ENCODE results near the gene LRRK1. TPM values are rescaled to one million over a fixed set of nuclear protein-coding genes. Genes with fewer than 3 reads are reported as not detected.
A peak's percentile ranks its signal among the peaks of the same experiment; 100 is the strongest.

The LRRK1 gene, protein sequence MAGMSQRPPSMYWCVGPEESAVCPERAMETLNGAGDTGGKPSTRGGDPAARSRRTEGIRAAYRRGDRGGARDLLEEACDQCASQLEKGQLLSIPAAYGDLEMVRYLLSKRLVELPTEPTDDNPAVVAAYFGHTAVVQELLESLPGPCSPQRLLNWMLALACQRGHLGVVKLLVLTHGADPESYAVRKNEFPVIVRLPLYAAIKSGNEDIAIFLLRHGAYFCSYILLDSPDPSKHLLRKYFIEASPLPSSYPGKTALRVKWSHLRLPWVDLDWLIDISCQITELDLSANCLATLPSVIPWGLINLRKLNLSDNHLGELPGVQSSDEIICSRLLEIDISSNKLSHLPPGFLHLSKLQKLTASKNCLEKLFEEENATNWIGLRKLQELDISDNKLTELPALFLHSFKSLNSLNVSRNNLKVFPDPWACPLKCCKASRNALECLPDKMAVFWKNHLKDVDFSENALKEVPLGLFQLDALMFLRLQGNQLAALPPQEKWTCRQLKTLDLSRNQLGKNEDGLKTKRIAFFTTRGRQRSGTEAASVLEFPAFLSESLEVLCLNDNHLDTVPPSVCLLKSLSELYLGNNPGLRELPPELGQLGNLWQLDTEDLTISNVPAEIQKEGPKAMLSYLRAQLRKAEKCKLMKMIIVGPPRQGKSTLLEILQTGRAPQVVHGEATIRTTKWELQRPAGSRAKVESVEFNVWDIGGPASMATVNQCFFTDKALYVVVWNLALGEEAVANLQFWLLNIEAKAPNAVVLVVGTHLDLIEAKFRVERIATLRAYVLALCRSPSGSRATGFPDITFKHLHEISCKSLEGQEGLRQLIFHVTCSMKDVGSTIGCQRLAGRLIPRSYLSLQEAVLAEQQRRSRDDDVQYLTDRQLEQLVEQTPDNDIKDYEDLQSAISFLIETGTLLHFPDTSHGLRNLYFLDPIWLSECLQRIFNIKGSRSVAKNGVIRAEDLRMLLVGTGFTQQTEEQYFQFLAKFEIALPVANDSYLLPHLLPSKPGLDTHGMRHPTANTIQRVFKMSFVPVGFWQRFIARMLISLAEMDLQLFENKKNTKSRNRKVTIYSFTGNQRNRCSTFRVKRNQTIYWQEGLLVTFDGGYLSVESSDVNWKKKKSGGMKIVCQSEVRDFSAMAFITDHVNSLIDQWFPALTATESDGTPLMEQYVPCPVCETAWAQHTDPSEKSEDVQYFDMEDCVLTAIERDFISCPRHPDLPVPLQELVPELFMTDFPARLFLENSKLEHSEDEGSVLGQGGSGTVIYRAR (N-terminal part only)
- 0.66 TPM for polyA plus RNA-seq (2013, experiment 1 of 2)
- 0.57 TPM for polyA plus RNA-seq (2013, experiment 2 of 2)

DNA sequence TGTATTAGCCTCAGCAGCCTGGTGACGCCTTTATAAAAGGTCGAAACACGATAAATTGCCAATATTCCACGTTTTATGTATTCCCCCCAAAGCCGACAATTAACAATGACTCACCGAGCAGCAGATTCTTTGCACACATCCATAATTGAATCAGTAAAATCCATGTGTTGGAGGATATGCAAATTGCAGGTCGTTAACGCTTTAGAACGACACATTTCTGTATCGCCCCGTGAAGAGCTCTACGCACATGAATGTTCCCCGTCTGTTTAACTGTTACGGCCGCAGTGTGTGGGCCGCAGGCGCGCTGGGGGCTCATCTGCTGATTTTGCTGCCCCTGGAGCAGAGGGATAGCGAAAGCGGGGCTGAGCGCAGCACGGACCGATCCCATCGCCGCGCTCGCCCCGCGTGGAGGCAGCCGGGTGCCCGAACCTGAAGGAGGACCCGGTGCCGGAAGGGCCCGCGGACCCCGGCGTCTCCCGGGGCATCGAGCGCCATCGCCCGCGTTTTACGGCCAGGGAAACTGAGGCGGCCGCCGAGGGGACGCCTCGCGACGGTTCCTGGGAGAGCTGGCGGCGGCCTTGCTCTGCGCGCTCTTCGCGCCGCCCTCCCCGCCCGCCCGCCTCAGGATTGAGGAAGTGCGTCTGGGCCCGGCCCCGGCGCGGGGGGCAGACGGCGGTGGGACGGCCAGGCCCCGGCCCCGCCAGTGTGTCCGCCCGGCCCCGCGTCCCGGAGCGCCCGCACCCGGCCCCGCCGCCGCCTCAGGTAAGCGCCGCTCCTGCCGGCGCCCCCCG is at the start of gene LRRK1:
Gene LRRK1 (plus strand): TSS at position 668 of the 791 bp plus-strand sequence. CDS start 5,276 bp downstream, outside the sequence.
- Histone ChIP-seq H3K4me1 (ENCODE audit: control insufficient read depth, low read depth, low read length) (peaks cover 3% of the 10 kb centered on the region), H2BK15ac (replicated peaks; ENCODE audit: low read depth) (no peak within 1 kb of the TSS), H3K27ac (ENCODE audit: low read depth, low read length) (no peak within 1 kb of the TSS), H3K79me2 (ENCODE audit: control insufficient read depth, insufficient read depth, low read length) (no peaks in the 10 kb centered on the region), H3K27me3 (ENCODE audit: insufficient read depth, low read length, poor library complexity) (peaks cover 25% of the 10 kb centered on the region), H3K36me3 (ENCODE audit: control insufficient read depth, insufficient read depth, low read length) (no peaks in the 10 kb centered on the region), H2BK5ac (ENCODE audit: low read length) (no peak within 1 kb of the TSS), H3K79me1 (ENCODE audit: low read length) (no peaks in the 10 kb centered on the region), H3K56ac (ENCODE audit: low read length) (peak within 1 kb of the TSS; percentile 69), H2BK120ac (ENCODE audit: low read depth, low read length) (no peak within 1 kb of the TSS), H3K4ac (ENCODE audit: low read depth, low read length) (no peak within 1 kb of the TSS), H3K23ac (ENCODE audit: low read length) (no peak within 1 kb of the TSS), H4K8ac (ENCODE audit: low read depth, low read length) (no peak within 1 kb of the TSS), H3K4me2 (ENCODE audit: low read length) (peak within 1 kb of the TSS; percentile 79), H3K9ac (ENCODE audit: low read length) (peak within 1 kb of the TSS; percentile 58), H2AK5ac (ENCODE audit: low read length) (no peak within 1 kb of the TSS), H4K5ac (ENCODE audit: low read length) (no peak within 1 kb of the TSS), H3K4me3 (ENCODE audit: low read length) (peak within 1 kb of the TSS; percentile 36), H3K18ac (ENCODE audit: low read length) (peak within 1 kb of the TSS; percentile 43)
- peak; percentile 29 for DNase-seq
- no CpG with 5 or more reads among the region's 87 CpGs for WGBS (ENCODE audit: extremely low coverage, insufficient coverage, low lambda C conversion rate)

DNA sequence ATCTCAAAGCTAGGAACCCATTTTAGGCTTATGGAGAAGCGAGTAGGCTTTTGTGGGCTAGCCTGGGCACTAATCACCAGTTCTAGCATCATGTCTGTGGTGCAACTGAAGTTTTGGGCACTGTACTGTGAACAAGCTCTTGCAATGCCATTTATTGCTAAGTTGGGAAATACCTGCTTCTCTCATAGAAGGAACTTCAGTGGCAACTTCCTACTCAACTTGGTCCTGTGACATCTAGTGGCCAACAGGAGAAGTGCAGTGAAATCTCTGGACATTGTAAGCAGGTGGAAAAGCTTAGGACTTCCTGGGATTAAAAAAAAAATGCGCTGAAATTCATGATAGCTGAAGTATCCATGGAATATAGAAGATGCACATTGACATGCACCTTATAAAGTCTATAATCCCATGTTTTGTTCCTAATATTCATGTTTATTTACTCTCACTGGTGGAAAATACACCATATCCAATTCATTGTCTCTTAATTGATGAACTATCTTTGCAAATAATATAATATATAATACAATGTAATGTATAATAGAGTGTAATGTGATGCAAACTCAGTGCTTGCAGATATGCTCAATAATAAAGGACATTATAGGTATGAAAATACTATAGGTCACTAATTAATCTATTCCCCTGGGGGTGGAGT is 46.0 kb upstream of the LRRK1 start:
- no peaks in the 10 kb centered on the region for H3K27me3 ChIP-seq (ENCODE audit: insufficient read depth, low read length, poor library complexity)
- peak; percentile 82 for DNase-seq
- no peaks in the 10 kb centered on the region for H3K79me2 ChIP-seq (ENCODE audit: control insufficient read depth, insufficient read depth, low read length)
- H4K5ac ChIP-seq (ENCODE audit: low read length) = no peak overlapping the region
- H2AK5ac ChIP-seq (ENCODE audit: low read length) = no peak overlapping the region
- no peak overlapping the region for H3K4me2 ChIP-seq (ENCODE audit: low read length)
- no peak overlapping the region for H3K27ac ChIP-seq (ENCODE audit: low read depth, low read length)
- no peak overlapping the region for H3K9ac ChIP-seq (ENCODE audit: low read length)
- no peak overlapping the region for H3K56ac ChIP-seq (ENCODE audit: low read length)
- no peaks in the 10 kb centered on the region for H3K4me1 ChIP-seq (ENCODE audit: control insufficient read depth, low read depth, low read length)
- H3K36me3 ChIP-seq (ENCODE audit: control insufficient read depth, insufficient read depth, low read length) = no peaks in the 10 kb centered on the region
- no peaks in the 10 kb centered on the region for H3K79me1 ChIP-seq (ENCODE audit: low read length)
- H2BK5ac ChIP-seq (ENCODE audit: low read length) = no peak overlapping the region
- H2BK120ac ChIP-seq (ENCODE audit: low read depth, low read length) = no peak overlapping the region
- no CpG with 5 or more reads among the region's 2 CpGs for WGBS (ENCODE audit: extremely low coverage, insufficient coverage, low lambda C conversion rate)
- no peak overlapping the region for H3K18ac ChIP-seq (ENCODE audit: low read length)
- H3K4me3 ChIP-seq (ENCODE audit: low read length) = no peak overlapping the region
- H3K4ac ChIP-seq (ENCODE audit: low read depth, low read length) = no peak overlapping the region
- no peak overlapping the region for H4K8ac ChIP-seq (ENCODE audit: low read depth, low read length)
- no peak overlapping the region for H2BK15ac ChIP-seq (replicated peaks; ENCODE audit: low read depth)
- no peak overlapping the region for H3K23ac ChIP-seq (ENCODE audit: low read length)

DNA sequence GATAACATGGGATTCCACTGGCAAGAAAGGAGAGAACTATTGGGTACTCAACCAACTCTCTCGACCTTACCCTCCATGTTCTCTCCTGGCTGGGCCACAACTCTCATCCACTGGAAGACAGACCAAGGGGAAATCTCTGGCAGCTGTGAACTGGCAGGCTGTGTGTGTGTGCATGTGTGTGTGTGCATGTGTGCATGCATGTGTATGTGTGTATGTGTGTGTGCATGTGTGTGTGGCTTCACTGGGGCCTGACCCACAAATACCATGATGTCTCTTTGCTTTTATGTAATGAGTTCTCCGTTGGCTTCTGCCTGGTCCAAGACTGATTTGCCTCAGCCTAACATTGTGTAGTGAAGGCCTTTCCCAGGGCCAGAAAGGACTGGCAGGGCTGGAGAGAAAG is 43.7 kb upstream of the LRRK1 start:
- no peak for DNase-seq
- WGBS (ENCODE audit: extremely low coverage, insufficient coverage, low lambda C conversion rate) = no CpG with 5 or more reads among the region's 2 CpGs
- H3K36me3 ChIP-seq (ENCODE audit: control insufficient read depth, insufficient read depth, low read length) = no peaks in the 10 kb centered on the region
- H2BK5ac ChIP-seq (ENCODE audit: low read length) = no peak overlapping the region
- no peaks in the 10 kb centered on the region for H3K79me1 ChIP-seq (ENCODE audit: low read length)
- H3K27ac ChIP-seq (ENCODE audit: low read depth, low read length) = no peak overlapping the region
- no peak overlapping the region for H3K4ac ChIP-seq (ENCODE audit: low read depth, low read length)
- no peak overlapping the region for H2BK120ac ChIP-seq (ENCODE audit: low read depth, low read length)
- H3K79me2 ChIP-seq (ENCODE audit: control insufficient read depth, insufficient read depth, low read length) = no peaks in the 10 kb centered on the region
- no peaks in the 10 kb centered on the region for H3K4me1 ChIP-seq (ENCODE audit: control insufficient read depth, low read depth, low read length)
- H2BK15ac ChIP-seq (replicated peaks; ENCODE audit: low read depth) = no peak overlapping the region
- no peak overlapping the region for H3K9ac ChIP-seq (ENCODE audit: low read length)
- no peak overlapping the region for H4K8ac ChIP-seq (ENCODE audit: low read depth, low read length)
- H3K56ac ChIP-seq (ENCODE audit: low read length) = no peak overlapping the region
- H3K4me3 ChIP-seq (ENCODE audit: low read length) = no peak overlapping the region
- H2AK5ac ChIP-seq (ENCODE audit: low read length) = no peak overlapping the region
- no peak overlapping the region for H4K5ac ChIP-seq (ENCODE audit: low read length)
- no peak overlapping the region for H3K4me2 ChIP-seq (ENCODE audit: low read length)
- H3K23ac ChIP-seq (ENCODE audit: low read length) = no peak overlapping the region
- no peak overlapping the region for H3K18ac ChIP-seq (ENCODE audit: low read length)
- peaks cover 6% of the 10 kb centered on the region for H3K27me3 ChIP-seq (ENCODE audit: insufficient read depth, low read length, poor library complexity)

DNA sequence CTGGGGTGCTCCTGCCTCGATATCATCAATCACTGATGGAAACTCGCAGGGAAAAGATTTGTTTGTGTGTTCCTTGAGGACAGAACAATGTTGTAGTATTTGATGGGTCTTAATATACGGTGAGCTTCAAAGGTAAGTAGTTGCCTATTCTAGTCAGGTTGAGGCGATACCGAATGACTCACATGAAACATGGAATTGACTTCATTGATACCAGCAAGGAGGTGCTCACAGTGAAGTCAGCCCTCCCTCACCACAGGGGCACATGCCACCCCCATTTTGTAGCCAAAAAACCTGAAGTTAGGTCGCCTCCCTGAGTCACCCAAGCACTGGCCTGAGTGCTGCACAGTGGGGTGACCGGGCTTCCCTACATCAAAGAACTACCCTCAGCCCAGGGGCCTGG is 43.2 kb upstream of the LRRK1 start:
- Histone ChIP-seq H3K79me2 (ENCODE audit: control insufficient read depth, insufficient read depth, low read length) (no peaks in the 10 kb centered on the region), H3K9ac (ENCODE audit: low read length) (no peak overlapping the region), H3K27ac (ENCODE audit: low read depth, low read length) (no peak overlapping the region), H3K4me2 (ENCODE audit: low read length) (no peak overlapping the region), H3K4me3 (ENCODE audit: low read length) (no peak overlapping the region), H3K23ac (ENCODE audit: low read length) (no peak overlapping the region), H3K4ac (ENCODE audit: low read depth, low read length) (no peak overlapping the region), H4K5ac (ENCODE audit: low read length) (no peak overlapping the region), H2BK120ac (ENCODE audit: low read depth, low read length) (no peak overlapping the region), H2BK15ac (replicated peaks; ENCODE audit: low read depth) (no peak overlapping the region), H3K56ac (ENCODE audit: low read length) (no peak overlapping the region), H3K4me1 (ENCODE audit: control insufficient read depth, low read depth, low read length) (no peaks in the 10 kb centered on the region), H2BK5ac (ENCODE audit: low read length) (no peak overlapping the region), H3K27me3 (ENCODE audit: insufficient read depth, low read length, poor library complexity) (peaks cover 11% of the 10 kb centered on the region), H3K18ac (ENCODE audit: low read length) (no peak overlapping the region), H4K8ac (ENCODE audit: low read depth, low read length) (no peak overlapping the region), H3K79me1 (ENCODE audit: low read length) (no peaks in the 10 kb centered on the region), H3K36me3 (ENCODE audit: control insufficient read depth, insufficient read depth, low read length) (no peaks in the 10 kb centered on the region), H2AK5ac (ENCODE audit: low read length) (no peak overlapping the region)
- no peak for DNase-seq
- no CpG with 5 or more reads among the region's 7 CpGs for WGBS (ENCODE audit: extremely low coverage, insufficient coverage, low lambda C conversion rate)

DNA sequence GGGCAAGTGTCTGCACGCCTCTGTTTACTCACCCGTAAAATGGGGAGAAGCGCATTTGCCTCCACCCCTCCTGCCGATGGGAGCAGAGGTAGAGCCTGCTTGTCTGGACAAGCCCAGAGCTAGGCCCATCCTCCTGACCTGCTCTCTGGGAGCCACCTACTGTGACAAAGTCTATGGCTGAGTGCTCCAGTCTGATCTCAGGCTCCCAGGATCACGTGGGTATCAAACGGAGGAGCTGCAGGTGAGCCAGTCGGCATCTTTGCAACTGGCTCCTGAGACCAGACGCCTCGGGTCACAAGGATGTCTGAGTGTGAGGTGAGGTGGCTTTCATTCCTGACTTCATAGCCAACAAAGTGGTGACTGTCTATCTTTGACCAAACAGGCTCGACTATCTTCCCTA is 41.6 kb upstream of the LRRK1 start:
- no peak overlapping the region for H3K18ac ChIP-seq (ENCODE audit: low read length)
- H3K79me1 ChIP-seq (ENCODE audit: low read length) = no peaks in the 10 kb centered on the region
- H3K36me3 ChIP-seq (ENCODE audit: control insufficient read depth, insufficient read depth, low read length) = no peaks in the 10 kb centered on the region
- peaks cover 14% of the 10 kb centered on the region for H3K27me3 ChIP-seq (ENCODE audit: insufficient read depth, low read length, poor library complexity)
- H3K4me1 ChIP-seq (ENCODE audit: control insufficient read depth, low read depth, low read length) = no peaks in the 10 kb centered on the region
- no peak overlapping the region for H3K23ac ChIP-seq (ENCODE audit: low read length)
- DNase-seq = no peak
- H2BK15ac ChIP-seq (replicated peaks; ENCODE audit: low read depth) = no peak overlapping the region
- H2BK5ac ChIP-seq (ENCODE audit: low read length) = no peak overlapping the region
- H2AK5ac ChIP-seq (ENCODE audit: low read length) = no peak overlapping the region
- H4K5ac ChIP-seq (ENCODE audit: low read length) = no peak overlapping the region
- H3K9ac ChIP-seq (ENCODE audit: low read length) = no peak overlapping the region
- no peak overlapping the region for H3K4ac ChIP-seq (ENCODE audit: low read depth, low read length)
- H3K56ac ChIP-seq (ENCODE audit: low read length) = no peak overlapping the region
- H3K4me2 ChIP-seq (ENCODE audit: low read length) = no peak overlapping the region
- H4K8ac ChIP-seq (ENCODE audit: low read depth, low read length) = no peak overlapping the region
- no CpG with 5 or more reads among the region's 10 CpGs for WGBS (ENCODE audit: extremely low coverage, insufficient coverage, low lambda C conversion rate)
- H3K27ac ChIP-seq (ENCODE audit: low read depth, low read length) = no peak overlapping the region
- no peak overlapping the region for H3K4me3 ChIP-seq (ENCODE audit: low read length)
- no peaks in the 10 kb centered on the region for H3K79me2 ChIP-seq (ENCODE audit: control insufficient read depth, insufficient read depth, low read length)
- H2BK120ac ChIP-seq (ENCODE audit: low read depth, low read length) = no peak overlapping the region

All from mesendoderm (in vitro differentiated cells).